Left ventricle myocardium inferior (tissue), 1 donor: ENCODE results near the gene MYRF. TPM values are rescaled to one million over a fixed set of nuclear protein-coding genes. Genes with fewer than 3 reads are reported as not detected.
A peak's percentile ranks its signal among the peaks of the same experiment; 100 is the strongest.

Source experiments
- DNase-seq: peaks from one replicate; pipeline ENCODE4 v3.0.0-alpha.2; 2020
- H3K27ac ChIP-seq: fragments of 200-600 bp; replicated peaks from 2 replicates; pipeline ENCODE4 v1.8.0; 2021
- H3K27me3 ChIP-seq: fragments of 200-600 bp; 2 replicates; pipeline ENCODE4 v1.8.0; 2021; ENCODE audit warnings: low read depth
- H3K36me3 ChIP-seq: fragments of 200-600 bp; 2 replicates; pipeline ENCODE4 v1.8.0; 2021
- H3K4me1 ChIP-seq: fragments of 200-600 bp; 2 replicates; pipeline ENCODE4 v1.8.0; 2021
- H3K4me3 ChIP-seq: fragments of 200-600 bp; 2 replicates; pipeline ENCODE4 v1.8.0; 2021; ENCODE audit warnings: mild to moderate bottlenecking, moderate library complexity
- H3K9me3 ChIP-seq: fragments of 200-600 bp; replicated peaks from 2 replicates; pipeline ENCODE4 v1.8.0; 2021
- intact Hi-C: fragments of 100-400 bp; cut with micrococcal nuclease; formaldehyde crosslinking; loops from one replicate; pipeline ENCODE4 v1.11.0; 2022
- long read RNA-seq: library from polyadenylated mRNA; unstranded; transcript quantifications from one replicate; pipeline ENCODE4 v2.0.0, GENCODE V29; 2021
- total RNA-seq: library from RNA; stranded (reverse); fragmentation: NEBNext Ultra II Directional; extraction: Animal tissue kit (Norgen Biotek cat#: 25700); gene quantifications from one replicate; pipeline ENCODE4 v1.2.1, GENCODE V29; 2021
- TF ChIP-seq, protein P1 (sequence below): fragments of 200-600 bp; IDR thresholded peaks from 2 replicates; pipeline ENCODE4 v1.8.0; 2021; ENCODE audit warnings: antibody characterized with exemption, mild to moderate bottlenecking, borderline replicate concordance
- donor health status: DM: no; HTN: yes; CAD: no; lungs with severe emphysema.

The MYRF gene
- 0.14 TPM for total RNA-seq
- long read RNA-seq, partial matches to known transcripts, result 0 of 1 reads
- long read RNA-seq, other reads (novel, unspliced or antisense), result 1 of 1 reads

DNA sequence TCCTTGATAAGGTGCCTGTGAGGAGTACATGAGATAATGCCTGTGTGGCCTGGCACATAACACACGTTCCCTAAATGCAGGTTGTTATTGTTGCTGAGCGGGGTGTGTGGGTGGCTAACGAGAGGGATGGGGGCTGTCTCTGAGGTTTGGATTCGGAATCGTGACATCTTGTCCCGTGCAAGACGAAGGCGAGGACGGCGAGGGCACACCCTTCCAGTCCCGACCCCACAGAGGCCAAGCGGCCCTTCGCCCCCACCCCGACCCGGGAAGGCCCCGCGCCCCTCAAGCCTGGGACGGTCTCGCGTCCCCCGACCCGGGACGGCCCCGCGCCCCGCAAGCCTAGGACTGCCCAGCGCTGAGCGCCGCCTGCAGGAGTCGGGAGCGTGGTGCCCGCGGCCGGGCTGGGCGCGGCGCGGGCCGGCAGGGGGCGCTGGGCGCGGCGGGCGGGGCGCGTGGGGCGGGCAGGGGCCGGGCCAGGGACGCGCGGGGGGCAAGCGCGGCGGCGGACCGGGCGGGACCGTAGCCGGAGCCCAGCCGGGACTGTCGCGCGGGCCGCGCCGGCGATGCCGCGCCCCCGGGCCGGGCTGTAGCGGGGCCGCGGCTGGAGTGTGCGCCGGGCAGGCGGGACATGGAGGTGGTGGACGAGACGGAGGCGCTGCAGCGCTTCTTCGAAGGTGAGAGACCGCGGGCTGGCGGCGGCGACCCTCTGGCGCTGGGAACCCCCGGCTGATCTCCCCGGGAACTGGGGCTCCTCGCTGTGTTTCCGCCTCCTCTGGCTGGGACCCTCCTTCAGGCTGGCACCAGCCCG is at the start of gene MYRF:
Gene MYRF, plus strand, starts transcription at position 520 of the 808 bp plus-strand sequence. Its CDS starts 109 bp downstream, at position 629.
- no peaks in the 10 kb centered on the region for H3K9me3 ChIP-seq
- H3K27me3 ChIP-seq, result peaks cover 28% of the 10 kb centered on the region
- H3K4me3 ChIP-seq, result peak within 1 kb of the TSS; percentile 60
- H3K36me3 ChIP-seq, result no peaks in the 10 kb centered on the region
- intact Hi-C loops, result no loop called here
- DNase-seq, result peak; percentile 49
- H3K27ac ChIP-seq, result no peak within 1 kb of the TSS
- TF ChIP-seq, protein P1, sequence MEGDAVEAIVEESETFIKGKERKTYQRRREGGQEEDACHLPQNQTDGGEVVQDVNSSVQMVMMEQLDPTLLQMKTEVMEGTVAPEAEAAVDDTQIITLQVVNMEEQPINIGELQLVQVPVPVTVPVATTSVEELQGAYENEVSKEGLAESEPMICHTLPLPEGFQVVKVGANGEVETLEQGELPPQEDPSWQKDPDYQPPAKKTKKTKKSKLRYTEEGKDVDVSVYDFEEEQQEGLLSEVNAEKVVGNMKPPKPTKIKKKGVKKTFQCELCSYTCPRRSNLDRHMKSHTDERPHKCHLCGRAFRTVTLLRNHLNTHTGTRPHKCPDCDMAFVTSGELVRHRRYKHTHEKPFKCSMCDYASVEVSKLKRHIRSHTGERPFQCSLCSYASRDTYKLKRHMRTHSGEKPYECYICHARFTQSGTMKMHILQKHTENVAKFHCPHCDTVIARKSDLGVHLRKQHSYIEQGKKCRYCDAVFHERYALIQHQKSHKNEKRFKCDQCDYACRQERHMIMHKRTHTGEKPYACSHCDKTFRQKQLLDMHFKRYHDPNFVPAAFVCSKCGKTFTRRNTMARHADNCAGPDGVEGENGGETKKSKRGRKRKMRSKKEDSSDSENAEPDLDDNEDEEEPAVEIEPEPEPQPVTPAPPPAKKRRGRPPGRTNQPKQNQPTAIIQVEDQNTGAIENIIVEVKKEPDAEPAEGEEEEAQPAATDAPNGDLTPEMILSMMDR, result peak; percentile 52
- H3K4me1 ChIP-seq, result peaks cover 16% of the 10 kb centered on the region

DNA sequence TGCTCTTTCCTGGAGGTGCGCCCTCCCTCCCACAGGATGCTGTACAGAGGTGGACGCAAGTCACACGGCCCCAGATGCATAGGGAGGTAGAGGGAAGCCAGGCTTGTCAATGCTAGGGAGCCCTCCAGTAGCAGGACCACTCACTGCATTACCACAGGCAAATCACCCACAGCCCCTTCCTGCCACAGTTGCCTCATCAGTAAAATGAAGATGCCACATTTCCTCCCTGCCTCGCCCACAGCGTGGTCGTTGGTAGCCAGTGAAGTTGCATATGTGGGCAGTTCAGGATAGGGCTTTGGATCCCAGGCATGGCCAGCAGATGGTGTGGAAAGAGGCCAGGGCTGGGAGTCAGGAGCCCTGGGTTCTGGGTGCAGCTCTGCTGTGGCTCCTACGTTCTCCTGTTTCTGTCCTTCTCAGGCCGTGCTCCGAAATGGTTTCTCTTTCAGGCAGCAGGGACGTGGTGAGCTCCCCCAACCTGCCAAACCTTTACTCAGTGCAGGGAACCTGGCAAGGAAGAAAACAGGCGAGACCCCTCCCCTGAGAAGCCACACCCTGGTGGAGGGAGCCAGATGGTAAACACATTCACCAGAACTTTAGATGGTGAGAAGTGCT is 49.6 kb upstream of the MYRF start:
- Histone ChIP-seq H3K27me3 (no peaks in the 10 kb centered on the region), H3K27ac (no peak overlapping the region), H3K4me3 (no peak overlapping the region), H3K9me3 (no peaks in the 10 kb centered on the region), H3K4me1 (peaks cover 54% of the 10 kb centered on the region), H3K36me3 (no peaks in the 10 kb centered on the region)
- intact Hi-C loops, result no loop called here
- TF ChIP-seq, protein P1, result no peak
- no peak for DNase-seq

- no peak for DNase-seq
- no peak overlapping the region for H3K27ac ChIP-seq
- H3K27me3 ChIP-seq, result no peaks in the 10 kb centered on the region
- intact Hi-C loops, result no loop called here
- peaks cover 34% of the 10 kb centered on the region for H3K4me1 ChIP-seq
- TF ChIP-seq, protein P1, result no peak
- H3K9me3 ChIP-seq, result no peaks in the 10 kb centered on the region
- H3K4me3 ChIP-seq, result no peak overlapping the region
- no peaks in the 10 kb centered on the region for H3K36me3 ChIP-seq
These were observed 47.6 kb upstream of the MYRF start for GRCh38 chr11:61704838-61705237.

- intact Hi-C loops, result no loop called here
- no peaks in the 10 kb centered on the region for H3K36me3 ChIP-seq
- peaks cover 17% of the 10 kb centered on the region for H3K4me1 ChIP-seq
- no peaks in the 10 kb centered on the region for H3K27me3 ChIP-seq
- TF ChIP-seq, protein P1, result no peak
- DNase-seq, result no peak
- peak overlapping the region; percentile 28 for H3K27ac ChIP-seq
- H3K4me3 ChIP-seq, result no peak overlapping the region
- no peaks in the 10 kb centered on the region for H3K9me3 ChIP-seq
These were observed 45.7 kb upstream of the MYRF start for GRCh38 chr11:61706452-61707400.

GRCh38 chr11:61707574-61707973 is 44.9 kb upstream of the MYRF start:
- Histone ChIP-seq H3K9me3 (no peaks in the 10 kb centered on the region), H3K4me3 (no peak overlapping the region), H3K27ac (no peak overlapping the region), H3K27me3 (no peaks in the 10 kb centered on the region), H3K36me3 (no peaks in the 10 kb centered on the region), H3K4me1 (peaks cover 17% of the 10 kb centered on the region)
- no peak for DNase-seq
- intact Hi-C loops, result no loop called here
- TF ChIP-seq, protein P1, result no peak
